ENCODE results near the gene AFF4. TPM values are rescaled to one million over a fixed set of nuclear protein-coding genes. Genes with fewer than 3 reads are reported as not detected.

AFF4 gene
- total and polyA plus RNA-seq, 4 donors, result 8.9 to 103 (median 41.9) TPM

- H3K27me3 ChIP-seq (ENCODE audit: control insufficient read depth in 3 of 3, insufficient read depth in 3 of 3, low read length in 2 of 3), result no peaks in the 10 kb centered on the region
- no peaks in the 10 kb centered on the region for H3K9me3 ChIP-seq (ENCODE audit: control insufficient read depth in 4 of 4, insufficient read depth in 3 of 4, low read length in 3 of 4)
- no peak for TF ChIP-seq CTCF (IDR thresholded peaks at IDR 0.05; ENCODE audit: control extremely low read depth, extremely low read depth)
- peaks cover 4 to 18% (median 6%) of the 10 kb centered on the region in 4 donors for H3K36me3 ChIP-seq (ENCODE audit: control insufficient read depth in 4 of 4, insufficient read depth in 4 of 4, low read length in 4 of 4)
- H3K9ac ChIP-seq (ENCODE audit: insufficient read depth in 1 of 2, low read length in 2 of 2), result no peak overlapping the region
- WGBS, 2 donors, result 77 to 79% methylated on average over 5 of the region's 5 CpGs
- no peak overlapping the region for H3K27ac ChIP-seq (ENCODE audit: low read depth in 1 of 2, low read length in 1 of 2)
- H3K4me3 ChIP-seq, result no peak overlapping the region
- no peaks in the 10 kb centered on the region for H3K4me1 ChIP-seq (ENCODE audit: control insufficient read depth in 5 of 5, insufficient read depth in 5 of 5, low read length in 5 of 5)
- ATAC-seq (ENCODE audit: insufficient read depth, low FRiP score), result no peak
- DNase-seq, result no peak
Measured at GRCh38 chr5:132915681-132916080, 47.8 kb downstream of the AFF4 start.

- 90 to 97% methylated on average over 1 of the region's 1 CpG for WGBS, 2 donors
- TF ChIP-seq CTCF (IDR thresholded peaks at IDR 0.05; ENCODE audit: control extremely low read depth, extremely low read depth), result no peak
- H3K27me3 ChIP-seq (ENCODE audit: control insufficient read depth in 3 of 3, insufficient read depth in 3 of 3, low read length in 2 of 3), result no peaks in the 10 kb centered on the region
- H3K9ac ChIP-seq (ENCODE audit: insufficient read depth in 1 of 2, low read length in 2 of 2), result no peak overlapping the region
- DNase-seq (no peak), ATAC-seq (ENCODE audit: insufficient read depth, low FRiP score) (no peak)
- no peaks in the 10 kb centered on the region for H3K9me3 ChIP-seq (ENCODE audit: control insufficient read depth in 4 of 4, insufficient read depth in 3 of 4, low read length in 3 of 4)
- H3K36me3 ChIP-seq (ENCODE audit: control insufficient read depth in 4 of 4, insufficient read depth in 4 of 4, low read length in 4 of 4), result peaks cover 2 to 11% (median 10%) of the 10 kb centered on the region in 4 donors
- peaks cover 0 to 3% (median 0%) of the 10 kb centered on the region in 5 donors for H3K4me1 ChIP-seq (ENCODE audit: control insufficient read depth in 5 of 5, insufficient read depth in 5 of 5, low read length in 5 of 5)
- no peak overlapping the region for H3K27ac ChIP-seq (ENCODE audit: low read depth in 1 of 2, low read length in 1 of 2)
- H3K4me3 ChIP-seq, result no peak overlapping the region
Measured at GRCh38 chr5:132909702-132910101, 53.7 kb downstream of the AFF4 start.

GRCh38 chr5:132907161-132907560, 56.3 kb downstream of the AFF4 start:
- ATAC-seq (ENCODE audit: insufficient read depth, low FRiP score), result no peak
- TF ChIP-seq CTCF (IDR thresholded peaks at IDR 0.05; ENCODE audit: control extremely low read depth, extremely low read depth), result no peak
- WGBS, 2 donors, result 98 to 99% methylated on average over 2 of the region's 2 CpGs

GRCh38 chr5:132905938-132906337, 57.5 kb downstream of the AFF4 start:
- H3K27ac ChIP-seq (ENCODE audit: low read depth in 1 of 2, low read length in 1 of 2), result no peak overlapping the region
- no peak overlapping the region for H3K9ac ChIP-seq (ENCODE audit: insufficient read depth in 1 of 2, low read length in 2 of 2)
- TF ChIP-seq CTCF (IDR thresholded peaks at IDR 0.05; ENCODE audit: control extremely low read depth, extremely low read depth), result no peak

More at GRCh38 chr5:132907161-132907560, 56.3 kb downstream of the AFF4 start:
- Histone ChIP-seq H3K36me3 (ENCODE audit: control insufficient read depth in 4 of 4, insufficient read depth in 4 of 4, low read length in 4 of 4) (peaks cover 2 to 17% (median 5%) of the 10 kb centered on the region in 4 donors), H3K9me3 (ENCODE audit: control insufficient read depth in 4 of 4, insufficient read depth in 3 of 4, low read length in 3 of 4) (no peaks in the 10 kb centered on the region), H3K9ac (ENCODE audit: insufficient read depth in 1 of 2, low read length in 2 of 2) (no peak overlapping the region), H3K4me1 (ENCODE audit: control insufficient read depth in 5 of 5, insufficient read depth in 5 of 5, low read length in 5 of 5) (peaks cover 0 to 3% (median 0%) of the 10 kb centered on the region in 5 donors), H3K27ac (ENCODE audit: low read depth in 1 of 2, low read length in 1 of 2) (no peak overlapping the region), H3K27me3 (ENCODE audit: control insufficient read depth in 3 of 3, insufficient read depth in 3 of 3, low read length in 2 of 3) (no peaks in the 10 kb centered on the region), H3K4me3 (no peak overlapping the region)
- no peak for DNase-seq

More at GRCh38 chr5:132905938-132906337, 57.5 kb downstream of the AFF4 start:
- DNase-seq, result peak in 2 of 3 donors; percentile 25 to 57
- Histone ChIP-seq H3K27me3 (ENCODE audit: control insufficient read depth in 3 of 3, insufficient read depth in 3 of 3, low read length in 2 of 3) (no peaks in the 10 kb centered on the region), H3K4me3 (no peak overlapping the region), H3K4me1 (ENCODE audit: control insufficient read depth in 5 of 5, insufficient read depth in 5 of 5, low read length in 5 of 5) (peaks cover 0 to 3% (median 0%) of the 10 kb centered on the region in 5 donors), H3K36me3 (ENCODE audit: control insufficient read depth in 4 of 4, insufficient read depth in 4 of 4, low read length in 4 of 4) (peaks cover 5 to 20% (median 7%) of the 10 kb centered on the region in 4 donors), H3K9me3 (ENCODE audit: control insufficient read depth in 4 of 4, insufficient read depth in 3 of 4, low read length in 3 of 4) (no peaks in the 10 kb centered on the region)
- no peak for ATAC-seq (ENCODE audit: insufficient read depth, low FRiP score)
- 35 to 44% methylated on average over 2 of the region's 2 CpGs for WGBS, 2 donors

Measured in lung (tissue), 12 donors.